HK-2 (cell line): Measurements from ENCODE around the gene MRS2.

ENCODE experiments used
- DNase-seq: peaks from one replicate; pipeline ENCODE4 v3.0.0-alpha.2; 2018; ENCODE audit not compliant: unreplicated experiment

MRS2 gene

GRCh38 chr6:24430086-24430485, 27.4 kb downstream of the MRS2 start:
- no peak for DNase-seq

GRCh38 chr6:24431045-24431451, 28.3 kb downstream of the MRS2 start:
- DNase-seq, result peak; percentile 15

DNA sequence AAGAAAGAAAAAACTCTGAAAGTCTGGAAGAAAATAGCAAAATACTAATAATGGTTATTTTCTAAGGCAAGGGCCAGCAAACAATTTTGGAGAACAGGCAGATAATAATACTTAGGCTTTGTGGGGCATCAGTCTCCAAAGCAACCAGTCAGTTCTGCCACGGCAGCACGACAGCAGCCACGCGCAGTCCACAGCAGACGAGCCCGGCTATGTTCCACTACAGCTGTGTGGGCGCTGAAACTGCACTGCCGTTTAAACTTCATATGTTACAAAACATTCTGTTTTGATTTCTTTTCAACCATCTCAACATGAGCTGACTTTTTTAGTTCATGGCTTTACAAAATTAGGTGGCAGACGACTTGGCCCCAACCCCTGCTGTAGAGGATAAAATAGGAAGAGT, 29.9 kb downstream of the MRS2 start:
- DNase-seq, result no peak

GRCh38 chr6:24436979-24437378, 34.2 kb downstream of the MRS2 start:
- DNase-seq, result no peak

DNA sequence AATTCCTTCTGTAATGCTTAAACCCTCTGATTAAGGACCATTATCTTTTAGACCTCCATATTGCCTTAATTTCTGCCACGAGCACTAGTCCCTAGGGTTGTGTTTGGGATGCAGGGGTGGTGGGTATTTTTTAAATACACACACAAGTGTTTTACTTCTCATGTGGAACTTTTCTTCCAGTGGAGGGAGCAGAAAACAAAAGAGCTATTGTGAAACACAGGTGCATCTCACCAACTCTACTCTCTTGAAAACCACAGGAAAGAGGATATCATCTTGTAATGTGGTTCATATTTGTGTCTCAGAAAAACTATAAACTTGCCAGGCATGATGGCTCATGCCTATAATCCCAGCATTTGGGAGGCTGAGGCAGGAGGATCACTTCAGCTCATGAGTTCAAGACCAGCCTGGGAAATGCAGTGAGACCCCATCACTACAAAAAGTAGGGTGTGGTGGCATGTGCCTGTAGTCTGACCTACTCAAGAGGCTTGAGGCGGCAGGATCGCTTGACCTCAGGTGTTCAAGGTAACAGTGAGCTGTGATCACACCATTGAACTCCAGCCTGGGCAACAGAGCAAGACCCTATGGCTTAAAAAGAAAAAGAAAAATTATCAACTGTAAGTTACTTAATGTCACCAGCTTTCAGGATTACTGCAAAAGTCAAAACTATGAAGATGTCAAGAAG, 37.3 kb downstream of the MRS2 start:
- no peak for DNase-seq

DNA sequence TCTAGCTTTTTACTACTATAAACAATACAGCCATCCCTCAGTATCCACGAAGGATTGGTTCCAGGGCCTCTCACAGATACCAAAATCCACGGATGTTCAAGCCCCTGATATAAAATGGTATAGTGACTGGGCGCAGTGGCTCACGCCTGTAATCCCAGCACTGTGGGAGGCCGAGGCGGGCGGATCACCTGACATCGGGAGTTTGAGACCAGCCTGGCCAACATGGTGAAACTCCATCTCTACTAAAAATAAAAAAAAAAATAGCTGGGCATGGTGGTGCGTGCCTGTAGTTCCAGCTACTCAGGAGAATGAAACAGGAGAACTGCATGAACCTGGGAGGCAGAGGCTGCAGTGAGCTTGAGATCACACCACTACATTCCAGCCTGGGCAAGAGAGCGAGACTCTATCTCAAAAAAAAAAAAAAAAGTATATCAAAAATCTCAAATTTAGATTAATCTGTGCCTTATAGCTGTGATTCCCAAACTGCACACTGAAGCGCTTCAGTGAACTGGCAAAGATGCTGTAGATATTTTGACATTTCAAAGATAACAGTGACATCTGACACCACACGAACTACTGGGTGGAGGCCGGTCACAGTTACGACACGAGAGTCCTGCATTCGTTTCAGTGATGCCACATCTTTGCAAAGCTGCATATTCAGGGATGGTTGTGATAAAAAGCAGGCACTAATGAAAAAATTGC, 38.3 kb downstream of the MRS2 start:
- DNase-seq, result no peak

GRCh38 chr6:24441599-24441904, 38.8 kb downstream of the MRS2 start:
- DNase-seq, result no peak

DNA sequence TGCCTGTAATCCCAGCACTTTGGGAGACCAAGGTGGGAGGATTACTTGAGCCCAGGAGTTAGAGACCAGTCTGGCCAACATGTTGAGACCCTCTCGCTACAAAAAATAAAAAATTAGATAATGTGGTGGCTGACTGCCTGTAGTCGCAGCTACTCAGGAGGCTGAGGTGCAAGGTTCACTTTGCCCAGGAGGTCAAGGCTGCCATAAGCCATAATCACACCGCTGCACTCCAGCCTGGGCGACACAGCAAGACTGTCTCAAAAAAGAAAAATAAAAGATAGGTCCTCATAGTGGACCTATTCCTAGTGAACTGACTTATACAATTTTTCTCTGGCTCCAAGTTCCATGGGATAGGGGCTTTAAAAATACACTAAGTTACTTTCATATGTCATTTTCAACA, 41.9 kb downstream of the MRS2 start:
- no peak for DNase-seq

DNA sequence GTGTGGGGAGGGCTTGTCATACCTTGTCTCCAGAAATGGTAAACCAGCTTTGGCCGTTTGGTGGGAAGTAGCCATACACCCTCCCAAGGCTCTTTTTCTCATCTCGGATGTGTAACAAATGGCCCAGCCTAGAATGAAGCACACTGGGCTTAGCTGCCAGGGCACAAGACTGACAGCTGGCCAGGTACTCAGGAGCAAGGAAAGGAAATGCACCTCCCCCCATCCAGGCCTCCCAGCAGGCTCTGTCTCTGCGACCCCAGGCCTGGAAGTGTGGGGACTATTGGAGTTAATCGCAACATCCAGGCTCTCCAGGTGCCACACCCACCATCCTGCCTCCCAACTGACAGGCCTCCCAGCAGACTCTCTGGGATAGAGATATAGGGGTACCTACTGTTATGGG, 43.0 kb downstream of the MRS2 start:
- DNase-seq, result no peak

- no peak for DNase-seq
Measured at GRCh38 chr6:24446670-24447069, 43.9 kb downstream of the MRS2 start.

DNA sequence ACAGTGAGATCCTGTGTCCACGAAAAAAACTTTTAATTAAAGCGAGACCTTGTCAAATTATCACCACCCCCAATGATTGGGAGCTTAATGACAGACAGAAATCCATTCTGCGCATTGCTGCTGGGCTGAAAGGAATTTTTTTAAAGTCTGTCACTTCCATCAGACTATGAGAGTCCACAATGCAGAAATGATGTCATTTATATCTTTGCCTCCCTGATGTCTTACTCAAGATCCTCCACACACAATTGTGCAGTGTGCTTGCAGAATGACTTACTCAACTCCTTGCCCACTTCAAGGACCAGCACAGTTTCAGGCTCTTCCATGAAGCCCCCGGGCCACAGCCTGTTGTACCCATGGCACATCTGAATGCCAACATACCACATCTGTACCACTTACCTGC, 45.7 kb downstream of the MRS2 start:
- no peak for DNase-seq

DNA sequence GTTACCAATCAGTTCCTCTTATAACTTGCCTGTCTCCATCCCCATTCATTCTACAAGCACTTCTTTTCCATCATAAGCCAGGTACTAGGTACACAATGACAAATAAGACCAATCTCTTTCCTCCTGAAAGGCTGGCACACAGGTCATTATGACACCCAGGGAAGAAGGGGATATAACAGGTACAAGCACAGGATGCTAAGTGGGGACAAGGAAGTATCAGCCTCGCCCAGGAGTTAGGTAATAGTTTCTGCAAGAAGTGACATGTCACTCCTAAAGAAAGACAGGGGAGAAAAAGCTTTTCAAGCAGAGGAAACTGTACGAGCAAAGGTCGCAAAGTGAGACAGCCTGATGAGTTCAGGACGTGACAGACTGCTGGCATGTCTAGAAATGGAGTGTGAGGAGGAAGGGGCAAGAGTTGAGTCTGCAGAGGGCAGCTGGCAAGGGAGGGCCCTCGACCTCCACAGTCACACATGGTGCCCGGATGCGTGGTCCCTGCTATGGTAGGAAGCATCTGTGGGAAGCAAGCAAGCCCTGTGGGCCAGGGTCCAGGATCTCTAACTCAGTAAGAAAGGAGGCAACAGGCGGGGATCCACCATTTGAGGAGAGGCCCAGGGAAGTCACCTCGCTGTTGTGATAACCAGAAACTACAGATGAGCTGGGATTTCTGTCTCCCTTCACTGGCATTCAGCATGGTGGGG, 46.2 kb downstream of the MRS2 start:
- DNase-seq, result no peak

- no peak for DNase-seq
Measured at GRCh38 chr6:24451581-24452388, 49.0 kb downstream of the MRS2 start.

GRCh38 chr6:24453921-24454320, 51.2 kb downstream of the MRS2 start:
- no peak for DNase-seq

DNA sequence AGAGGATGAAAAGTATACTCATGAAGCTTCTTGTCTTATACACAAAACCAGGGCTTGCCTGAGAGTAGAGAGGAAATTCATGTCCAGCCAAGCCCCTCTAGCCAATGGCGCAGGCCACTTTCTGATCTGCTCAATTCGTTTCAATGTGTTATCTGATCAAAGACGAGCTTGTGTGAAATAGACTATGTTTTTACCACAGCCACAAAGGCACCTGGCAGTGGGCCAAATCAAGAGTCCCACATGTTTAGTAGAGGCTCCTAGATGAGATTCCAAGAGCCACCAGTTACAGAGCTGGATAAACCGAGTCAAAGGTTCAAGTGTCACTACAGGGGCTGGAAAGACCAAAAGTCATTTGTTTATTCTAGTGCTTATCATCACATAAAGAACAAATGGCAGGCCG, 51.7 kb downstream of the MRS2 start:
- DNase-seq, result no peak

GRCh38 chr6:24455061-24455460, 52.3 kb downstream of the MRS2 start:
- no peak for DNase-seq

- DNase-seq, result no peak
Measured at GRCh38 chr6:24458134-24458533, 55.4 kb downstream of the MRS2 start.

- DNase-seq, result no peak
Measured at GRCh38 chr6:24458941-24459340, 56.2 kb downstream of the MRS2 start.

- no peak for DNase-seq
Measured at GRCh38 chr6:24460966-24461365, 58.2 kb downstream of the MRS2 start.

DNA sequence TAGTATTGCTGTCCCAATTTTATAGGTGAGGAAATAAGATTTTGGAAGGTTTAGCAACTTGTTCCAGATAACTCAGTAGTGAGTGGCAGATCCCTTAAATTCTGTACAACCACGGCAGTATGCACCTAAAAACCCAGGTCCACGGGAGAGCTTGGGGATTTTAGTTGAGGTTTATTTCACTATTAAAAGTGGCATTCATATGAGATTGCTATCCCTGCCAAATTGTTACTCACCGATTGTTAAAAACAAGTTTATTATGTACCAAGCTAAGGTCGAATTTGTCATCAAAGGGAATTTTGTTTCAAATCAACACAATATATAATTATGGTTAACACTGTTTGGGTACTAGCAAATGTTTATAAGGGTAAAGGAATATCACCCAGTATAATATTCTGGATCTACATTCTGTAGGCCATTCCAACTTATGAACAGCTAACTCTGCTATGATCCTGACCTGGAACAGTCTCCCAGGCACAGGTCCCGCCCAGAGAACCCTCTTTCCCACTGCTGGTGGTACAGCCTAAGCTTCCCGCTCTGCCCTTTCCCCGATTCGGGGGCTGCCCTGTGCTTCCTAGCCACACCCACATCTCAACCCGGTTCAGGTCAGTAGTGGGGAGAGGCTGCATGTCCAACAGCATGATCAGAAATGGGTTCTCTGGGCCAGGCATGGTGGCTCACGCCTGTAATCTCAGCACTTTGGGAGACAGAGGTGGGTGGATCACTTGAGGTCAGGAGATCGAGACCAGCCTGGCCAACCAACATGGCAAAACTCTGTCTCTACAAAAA, 61.7 kb downstream of the MRS2 start:
- no peak for DNase-seq

GRCh38 chr6:24469811-24470210, 67.1 kb downstream of the MRS2 start:
- no peak for DNase-seq

GRCh38 chr6:24472181-24472580, 69.4 kb downstream of the MRS2 start:
- no peak for DNase-seq
